GM19324 (cell line): ENCODE data around the gene LNP1.
A peak's percentile ranks its signal among the peaks of the same experiment; 100 is the strongest.
"Not testable (repeated sequence)": the region's sequence is repeated elsewhere in the genome, so short reads cannot be mapped to it uniquely, and the experiment has no call there.

Experiments
- ATAC-seq: cut with Tn5 transposase; IDR thresholded peaks from one replicate; pipeline ENCODE4 v1.9.1; 2021; ENCODE audit warnings: mild to moderate bottlenecking, moderate library complexity; ENCODE audit not compliant: unreplicated experiment, low FRiP score

Gene LNP1

DNA sequence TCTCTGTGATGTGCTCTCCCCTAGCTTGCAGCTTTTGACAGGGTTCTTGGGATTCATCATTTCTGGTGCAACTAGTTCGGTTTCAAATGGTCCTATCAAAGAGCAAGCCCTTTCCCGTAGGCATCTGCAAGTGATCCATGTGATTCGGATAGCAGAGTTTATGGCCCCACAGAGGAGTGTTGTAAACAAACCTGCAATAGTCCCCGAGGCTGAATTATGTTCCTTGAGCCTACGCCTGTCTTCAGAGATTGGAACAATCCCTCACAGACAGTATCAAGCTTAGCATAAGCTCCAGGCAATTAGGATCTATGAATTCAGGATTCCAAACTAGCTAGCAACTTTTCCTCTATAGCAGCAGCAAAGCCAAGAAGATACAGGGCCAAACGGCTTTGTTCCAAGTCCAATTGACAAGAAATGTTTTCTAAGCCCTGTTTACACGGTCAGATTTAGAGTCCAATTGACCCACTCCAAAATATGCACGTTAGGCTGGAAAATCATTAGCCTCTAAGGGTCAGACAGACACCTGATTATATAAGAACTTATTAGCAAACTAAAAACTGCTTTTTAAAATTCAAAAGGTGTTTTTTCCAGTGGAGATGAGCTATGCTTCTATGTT is 24.8 kb downstream of the LNP1 start:
- no peak for ATAC-seq

DNA sequence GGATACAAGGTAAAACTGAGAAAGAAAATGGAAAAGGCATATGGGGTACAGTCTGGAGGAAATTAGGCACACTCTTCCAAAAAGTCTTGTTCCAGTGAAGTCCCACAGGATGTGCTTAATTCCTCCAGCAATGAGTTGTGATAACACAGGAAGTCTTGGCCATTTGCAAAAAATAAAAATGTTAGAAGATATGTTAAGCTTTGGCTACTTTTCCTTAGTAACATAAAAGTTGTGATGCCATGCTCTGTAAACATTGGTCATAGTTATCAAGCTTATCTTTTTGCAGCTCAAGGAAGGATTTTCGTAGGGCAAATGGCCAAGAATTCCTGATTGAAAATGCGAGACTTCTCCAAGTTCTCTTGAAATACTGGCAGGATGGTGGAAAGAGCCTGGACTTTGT is 26.4 kb downstream of the LNP1 start:
- no peak for ATAC-seq

DNA sequence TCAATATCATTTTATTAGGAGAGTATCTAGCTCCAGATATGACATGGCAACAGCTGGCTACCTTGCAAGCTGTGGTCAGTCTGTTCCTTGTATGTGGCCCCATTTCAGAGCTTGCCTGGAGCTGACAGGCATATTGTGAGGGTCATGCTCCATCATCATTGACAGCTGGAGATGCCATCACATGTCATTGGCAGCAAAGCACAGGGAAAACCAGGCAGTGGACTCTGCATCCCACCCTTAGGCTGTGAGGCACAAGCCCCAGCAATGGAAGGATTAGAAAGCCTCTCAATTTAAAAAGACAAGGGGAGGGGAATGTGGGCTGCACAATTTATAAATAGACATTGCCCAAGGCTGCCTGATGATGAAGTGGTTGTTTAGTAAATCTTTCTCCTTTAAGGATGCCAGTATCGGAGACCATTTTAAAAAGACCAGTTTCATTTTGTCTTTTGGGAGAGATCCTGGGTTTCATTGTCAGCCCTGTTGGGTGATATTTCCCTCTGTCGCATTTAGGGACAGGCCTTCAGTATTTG is 27.9 kb downstream of the LNP1 start:
- no peak for ATAC-seq

DNA sequence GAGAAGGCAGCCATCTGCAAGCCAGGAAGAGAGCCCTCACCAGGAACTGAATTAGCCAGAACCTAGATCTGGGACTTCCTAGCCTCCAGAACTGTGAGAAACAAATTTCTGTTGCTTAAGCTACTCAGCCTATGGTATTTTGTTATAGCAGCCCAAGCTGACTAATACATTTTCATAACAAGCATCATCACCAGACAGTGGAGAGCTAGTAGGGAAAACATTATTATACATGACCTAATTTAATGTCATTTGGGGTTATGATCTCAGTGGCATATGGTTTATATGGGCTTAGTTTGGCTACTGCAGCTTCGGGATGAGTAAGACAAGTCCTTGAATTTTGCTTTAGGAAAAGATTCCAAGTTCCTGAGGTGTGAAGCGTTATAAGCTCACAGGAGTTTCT is 35.6 kb downstream of the LNP1 start:
- ATAC-seq, result no peak

DNA sequence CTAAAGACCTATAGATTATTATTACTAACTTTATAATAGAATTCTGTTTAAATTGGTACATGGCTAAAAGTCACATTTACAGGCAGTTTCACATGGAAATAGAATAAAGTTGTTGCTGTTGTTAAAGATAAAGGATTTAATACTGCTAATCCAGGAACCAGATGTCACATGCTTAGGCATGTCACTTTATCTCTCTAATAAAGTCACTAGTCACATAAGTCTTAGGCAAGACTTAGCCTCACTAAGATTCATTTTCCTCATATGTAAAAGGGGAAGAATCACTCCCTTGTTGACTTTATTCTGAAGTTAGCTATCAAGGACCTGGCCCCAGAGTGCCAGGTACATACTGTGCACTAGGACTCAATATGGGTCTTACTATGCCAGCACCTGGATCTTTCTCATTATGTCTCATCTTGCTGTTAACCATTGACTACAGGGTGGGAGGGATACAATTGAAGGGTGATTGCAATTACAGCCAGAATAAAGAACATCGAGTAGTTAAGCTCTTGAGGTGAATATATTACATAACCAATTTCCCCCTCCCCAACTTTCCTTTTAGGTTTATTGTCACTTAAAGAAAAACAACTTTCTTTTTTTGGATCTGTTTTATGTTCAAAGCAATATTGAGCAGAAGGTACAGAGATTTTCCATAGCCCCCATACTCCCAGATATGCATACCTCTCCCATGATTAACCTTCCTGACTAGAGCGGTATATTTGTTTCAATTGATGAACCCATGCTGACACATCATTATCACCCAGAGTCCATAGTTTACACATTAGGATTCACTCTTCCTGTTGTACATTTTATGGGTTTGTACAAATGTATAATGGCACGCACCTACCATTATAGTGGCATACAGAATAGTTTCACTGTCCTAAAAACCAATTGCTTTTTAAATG is 36.6 kb downstream of the LNP1 start:
- ATAC-seq, result no peak

DNA sequence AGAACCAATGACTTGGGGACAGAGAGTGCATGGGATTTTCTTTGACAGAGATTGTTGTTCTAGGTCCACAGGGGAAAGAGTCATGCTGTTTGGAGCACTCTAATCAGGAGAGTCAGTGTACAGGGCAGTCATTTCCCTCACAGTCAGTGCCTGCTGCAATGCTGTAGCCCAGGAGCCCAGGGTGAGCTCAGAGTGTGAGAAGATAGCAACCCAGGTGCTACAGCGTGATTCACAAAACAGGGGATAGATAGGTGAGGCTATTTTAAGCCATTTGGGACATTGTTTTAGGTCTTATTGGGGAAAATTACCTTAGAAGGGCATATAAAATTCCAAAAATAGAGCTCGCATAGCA is 37.3 kb downstream of the LNP1 start:
- no peak for ATAC-seq

DNA sequence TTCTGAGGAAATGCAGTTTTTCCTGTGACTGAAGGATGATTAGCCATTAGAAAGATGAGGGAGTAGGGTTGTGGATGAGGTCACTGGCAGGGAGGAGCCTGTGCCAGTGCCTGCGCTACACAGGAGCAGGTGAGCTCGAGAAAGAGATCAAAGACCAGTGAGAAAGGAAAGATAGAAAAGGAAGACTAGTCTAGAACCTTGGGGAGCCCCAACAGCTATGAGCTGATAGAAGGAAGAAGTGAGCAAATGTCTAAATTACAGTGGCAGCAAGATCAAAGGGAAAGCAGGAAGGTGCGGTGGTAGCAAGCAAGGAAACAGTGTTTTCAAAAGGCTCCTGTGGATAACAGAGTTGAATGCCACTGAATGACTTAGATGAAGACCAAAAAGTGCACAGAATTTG is 39.6 kb downstream of the LNP1 start:
- no peak for ATAC-seq

DNA sequence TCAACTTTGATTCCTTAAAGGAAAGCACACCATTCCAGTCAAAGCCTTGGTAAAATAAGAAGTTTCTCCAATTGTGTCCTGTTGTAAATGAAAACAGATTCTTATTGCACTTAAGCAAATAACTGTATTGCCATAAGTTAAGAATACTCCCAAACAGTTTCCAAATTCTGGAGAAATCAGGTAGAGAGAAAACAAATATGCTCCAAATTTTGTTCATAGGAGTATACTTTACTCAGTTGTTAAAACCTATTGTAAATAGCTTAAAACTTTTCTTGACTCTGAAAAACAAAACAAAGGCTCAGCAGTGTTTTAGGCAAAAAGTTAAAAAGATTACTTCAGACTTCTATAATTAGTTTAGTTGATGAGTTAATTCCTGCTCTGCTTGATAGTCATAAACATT is 42.4 kb downstream of the LNP1 start:
- no peak for ATAC-seq

DNA sequence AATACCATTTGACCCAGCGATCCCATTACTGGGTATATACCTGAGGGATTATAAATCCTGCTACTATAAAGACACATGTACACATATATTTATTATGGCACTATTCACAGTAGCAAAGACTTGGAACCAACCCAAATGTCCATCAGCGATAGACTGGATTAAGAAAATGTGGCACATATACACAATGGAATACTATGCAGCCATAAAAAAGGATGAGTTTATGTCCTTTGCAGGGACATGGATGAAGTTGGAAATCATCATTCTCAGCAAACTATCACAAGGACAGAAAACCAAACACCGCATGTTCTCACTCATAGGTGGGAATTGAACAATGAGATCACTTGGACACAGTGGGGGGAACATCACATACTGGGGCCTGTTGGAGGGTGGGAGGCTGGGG is 45.7 kb downstream of the LNP1 start:
- not testable (repeated sequence) for ATAC-seq

DNA sequence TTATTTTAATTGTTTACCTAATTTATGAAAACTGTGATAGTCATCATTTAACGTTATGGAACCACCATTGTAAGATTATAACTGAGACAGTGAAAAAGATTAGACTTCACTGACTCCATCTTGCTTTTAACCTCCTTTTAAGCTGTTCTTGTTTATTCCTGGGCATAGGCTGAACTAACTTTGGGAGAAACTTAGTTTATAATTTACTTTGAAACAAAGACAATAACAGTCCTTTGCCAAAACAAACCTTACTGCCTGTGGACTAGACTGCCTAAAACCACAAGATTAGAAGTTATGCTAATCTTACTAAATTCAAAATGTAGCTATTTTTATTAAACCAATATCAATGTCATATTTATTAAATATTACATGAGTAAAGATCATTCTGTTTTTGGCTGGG is 46.7 kb downstream of the LNP1 start:
- no peak for ATAC-seq

DNA sequence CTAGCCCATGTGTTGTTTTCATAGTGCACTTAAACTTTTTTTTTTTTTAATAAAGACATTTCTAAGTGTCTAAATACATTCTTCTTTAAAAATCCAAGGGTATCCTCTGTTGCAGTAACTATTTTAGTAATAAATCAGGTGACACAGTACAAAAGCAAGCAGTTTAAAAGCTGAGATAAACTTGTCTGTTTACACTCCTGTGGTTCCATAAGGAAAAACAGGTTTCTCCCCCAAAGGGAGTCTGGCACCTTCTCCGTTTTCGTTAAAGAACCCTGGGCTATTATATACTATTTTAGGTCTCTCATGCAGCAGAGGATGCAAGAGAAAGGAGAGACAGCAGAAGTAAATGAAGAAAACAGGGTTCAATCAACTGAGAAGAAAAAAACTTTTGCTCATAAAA is 47.9 kb downstream of the LNP1 start:
- no peak for ATAC-seq

DNA sequence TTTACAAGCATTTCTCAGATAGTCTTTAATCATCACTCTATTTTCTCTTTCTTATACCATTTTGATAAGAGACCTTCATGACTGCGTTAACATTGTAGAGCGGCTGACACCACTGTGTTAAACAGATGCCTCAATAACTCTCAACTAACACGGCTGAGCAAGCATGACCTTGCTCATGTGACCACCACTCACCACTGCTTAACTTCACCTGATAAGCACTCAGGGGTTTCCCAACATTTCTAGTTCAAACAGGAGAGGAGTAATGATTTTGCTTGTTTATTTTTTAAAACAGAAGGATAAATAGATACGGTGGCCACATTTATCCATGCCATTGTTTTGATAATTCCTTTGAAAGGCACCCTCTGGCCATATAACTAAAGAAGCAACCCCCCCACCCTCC is 53.3 kb downstream of the LNP1 start:
- no peak for ATAC-seq

DNA sequence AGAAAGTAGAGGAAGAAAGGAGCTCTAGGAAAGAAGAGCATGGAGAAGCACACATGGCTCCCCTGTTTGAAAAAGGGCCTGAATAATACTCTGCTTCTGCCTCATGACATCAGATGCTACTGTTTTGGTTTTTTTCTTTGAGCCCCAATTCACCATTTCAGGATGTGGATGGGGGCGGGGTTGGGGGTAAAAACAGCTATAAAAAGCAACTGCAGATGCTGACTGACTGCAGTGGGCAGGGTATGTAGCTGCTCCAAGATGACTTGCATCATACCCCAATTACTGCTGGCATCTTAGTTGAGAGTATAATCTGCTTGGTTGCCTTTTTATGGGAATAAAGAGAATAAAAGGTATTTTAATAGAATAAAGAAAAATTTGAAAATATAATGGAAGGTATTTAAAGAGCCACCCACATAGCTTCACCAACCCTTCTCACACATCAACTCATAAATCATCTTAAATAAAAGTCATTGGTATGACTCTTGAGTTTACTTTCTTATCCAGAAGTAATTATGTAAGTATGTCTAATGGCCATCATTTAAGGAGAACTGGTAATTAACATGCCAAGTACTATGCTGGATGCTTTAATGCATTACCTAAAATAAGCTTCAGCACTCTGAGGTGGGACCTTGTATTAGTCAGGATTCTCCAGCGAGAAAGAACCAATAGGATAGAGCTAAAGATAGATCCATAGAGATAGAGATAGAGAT is 54.7 kb downstream of the LNP1 start:
- ATAC-seq, result no peak

DNA sequence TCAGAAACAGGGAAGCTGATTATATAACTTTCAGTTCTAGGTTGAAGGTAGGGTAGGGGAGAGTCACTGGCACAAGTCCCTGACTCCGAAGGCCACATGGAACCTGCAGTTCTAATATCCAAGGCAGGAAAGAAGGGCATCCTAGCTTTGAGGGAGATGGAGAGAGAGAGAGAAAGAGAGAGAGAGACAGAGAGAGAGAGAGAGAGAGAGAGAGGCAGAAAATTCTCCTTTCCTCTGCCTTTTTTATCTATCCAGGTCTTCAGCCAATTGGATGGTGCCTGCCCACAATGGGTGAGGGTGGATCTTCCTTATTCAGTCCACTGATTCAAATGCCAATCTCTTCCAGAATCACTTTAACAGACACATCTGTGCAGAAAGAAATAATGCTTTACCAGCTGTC is 55.4 kb downstream of the LNP1 start:
- no peak for ATAC-seq

DNA sequence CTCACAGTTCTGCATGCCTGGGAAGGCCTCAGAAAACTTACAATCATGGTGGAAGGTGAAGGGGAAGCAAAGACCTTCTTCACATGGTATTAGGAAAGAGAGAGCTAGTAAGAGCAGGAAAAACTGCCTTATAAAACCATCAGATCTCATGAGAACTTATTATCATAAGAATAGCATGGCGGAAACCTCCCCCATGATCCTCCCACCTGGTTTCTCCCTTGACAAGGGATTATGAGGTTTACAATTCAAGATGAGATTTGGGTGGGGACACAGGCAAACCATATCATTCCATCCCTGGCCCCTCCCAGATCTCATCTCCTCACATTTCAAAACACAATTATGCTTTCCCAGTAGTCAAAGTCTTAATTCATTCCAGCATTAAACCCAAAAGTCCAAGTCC is 56.5 kb downstream of the LNP1 start:
- no peak for ATAC-seq

DNA sequence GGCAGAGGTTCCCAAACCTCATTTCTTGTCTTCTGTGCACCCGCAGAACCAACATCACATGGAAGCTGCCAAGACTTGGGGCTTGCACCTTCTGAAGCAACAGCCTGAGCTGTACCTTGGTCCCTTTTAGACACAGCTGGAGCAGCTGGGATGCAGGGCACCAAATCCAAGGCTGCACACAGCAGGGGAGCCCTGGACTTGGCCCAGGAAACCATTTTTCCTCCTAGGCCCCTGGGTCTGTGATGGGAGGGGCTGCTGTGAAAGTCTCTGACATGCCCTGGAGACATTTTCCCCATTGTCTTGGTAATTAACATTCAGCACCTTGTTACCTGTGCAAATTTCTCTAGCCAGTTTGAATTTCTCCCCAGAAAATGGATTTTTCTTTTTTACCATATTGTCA is 57.5 kb downstream of the LNP1 start:
- ATAC-seq, result no peak

DNA sequence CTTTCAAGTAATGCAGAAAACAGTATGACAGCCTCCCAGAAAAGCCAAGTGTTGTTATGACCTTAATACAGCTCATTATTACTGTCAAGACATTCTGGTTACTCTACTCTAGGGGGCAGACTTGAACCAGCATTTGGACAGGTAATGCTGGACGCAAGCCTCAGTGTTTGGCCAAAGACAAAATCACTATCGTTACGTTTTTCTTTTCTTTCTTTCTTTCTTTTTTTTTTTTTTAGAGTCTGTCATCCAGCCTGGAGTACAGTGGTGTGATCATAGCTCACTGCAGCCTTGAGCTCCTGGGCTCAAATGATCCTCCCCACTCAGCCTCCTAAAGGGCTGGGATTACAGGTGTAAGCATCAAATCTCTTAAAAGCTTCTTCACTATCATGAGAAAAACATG is 61.7 kb downstream of the LNP1 start:
- ATAC-seq, result peak; percentile 76

DNA sequence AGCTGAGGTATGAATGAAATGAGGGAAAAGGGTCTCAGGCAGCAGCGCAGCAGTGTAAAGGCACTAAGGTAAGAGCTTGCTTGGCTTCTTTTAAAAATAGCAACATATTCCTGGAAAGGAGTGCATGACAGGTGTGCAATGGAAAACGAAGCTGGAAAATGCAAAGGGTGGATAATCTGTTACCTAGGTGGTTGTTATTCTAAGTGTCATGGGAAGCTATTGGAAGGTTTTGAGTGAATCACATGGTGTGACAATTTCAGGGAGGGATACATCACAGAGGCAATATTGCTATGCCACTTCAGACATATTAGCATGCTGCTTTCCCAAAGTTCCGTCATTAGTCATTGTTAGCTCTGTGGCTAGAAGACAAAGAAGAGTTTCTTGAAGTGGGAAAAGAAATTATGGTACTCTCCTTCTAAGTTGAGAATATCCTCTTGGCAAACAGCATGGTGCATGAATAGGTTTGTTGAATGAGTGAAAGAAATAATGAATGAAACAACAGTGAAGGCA is 62.4 kb downstream of the LNP1 start:
- ATAC-seq, result no peak

DNA sequence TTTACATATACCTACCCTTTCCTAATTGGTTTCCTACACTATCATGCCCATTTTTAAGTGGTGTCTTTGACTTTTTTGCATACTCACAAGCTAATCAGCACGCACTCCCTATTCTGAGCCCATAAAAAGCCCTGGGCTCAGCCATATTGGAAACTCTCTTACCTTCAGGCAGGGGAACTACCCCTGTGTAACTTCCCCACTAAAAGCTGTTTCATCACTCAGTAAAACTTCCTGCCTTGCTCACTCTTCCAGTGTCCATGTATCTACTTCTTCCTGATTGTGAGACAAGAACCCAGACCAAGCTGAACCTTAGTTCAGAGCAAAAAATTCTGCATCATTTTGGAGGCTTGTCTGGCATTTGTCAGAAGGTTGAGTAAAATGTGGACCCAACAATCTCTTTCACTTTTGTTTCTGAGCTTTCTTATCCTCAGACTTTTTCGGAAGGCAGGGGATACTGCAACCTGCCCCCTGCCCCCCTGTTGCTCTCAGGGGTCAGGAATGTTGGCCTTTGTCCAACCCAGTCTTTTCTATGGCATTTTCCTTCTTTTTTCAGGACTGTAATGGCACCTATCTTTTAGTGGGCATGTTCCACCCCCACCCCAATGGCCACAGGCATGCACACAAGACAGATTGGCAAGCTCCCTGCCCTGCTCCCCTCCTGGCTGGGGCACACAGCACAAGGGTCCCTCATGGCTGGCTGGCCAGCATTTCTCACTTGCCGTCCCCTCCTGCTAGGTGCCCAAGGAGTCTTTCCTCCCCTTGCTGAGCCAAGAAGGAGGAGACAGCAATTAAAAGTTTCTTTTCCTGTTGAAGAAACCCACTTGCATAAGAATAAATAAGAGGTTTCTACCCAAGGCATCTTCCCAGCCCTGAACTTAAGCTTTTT is 64.8 kb downstream of the LNP1 start:
- peak; percentile 47 for ATAC-seq

DNA sequence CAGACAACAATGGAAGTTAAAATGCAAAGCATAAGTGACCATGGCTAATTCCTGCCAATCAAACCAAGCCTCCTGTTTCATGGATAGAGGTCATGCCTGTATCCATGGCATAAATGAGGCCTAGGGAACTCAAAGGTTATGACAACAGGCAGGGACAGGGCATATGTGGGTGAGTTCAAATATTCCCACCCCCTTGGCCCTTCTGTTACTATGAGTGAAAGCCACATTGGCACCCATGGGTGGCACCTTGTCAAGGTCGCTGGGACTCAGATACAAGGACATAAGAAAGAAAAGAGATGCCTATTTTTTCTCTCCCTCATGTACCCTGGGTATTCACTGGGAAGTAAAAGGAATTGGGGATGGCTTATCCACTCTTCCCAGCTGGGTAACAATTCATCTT is 65.8 kb downstream of the LNP1 start:
- no peak for ATAC-seq
